Fibroblast of villous mesenchyme (primary cell): Measurements from ENCODE around the gene HOXC4. TPM values are rescaled to one million over a fixed set of nuclear protein-coding genes. Genes with fewer than 3 reads are reported as not detected.

Experiments
- DNase-seq: peaks from one replicate; pipeline ENCODE4 v3.0.0-alpha.2; 2010; ENCODE audit warnings: low read depth
- H3K4me3 ChIP-seq: 2 replicates; pipeline ENCODE4 v1.5.1; 2011; ENCODE audit warnings: low read depth, mild to moderate bottlenecking, low read length
- total RNA-seq: library from RNA; depleted of rRNA; stranded (reverse); fragments of >200 nt; gene quantifications from 2 replicates; pipeline ENCODE4 v1.2.3, GENCODE V29; 2012
- TF ChIP-seq, protein P1 (sequence below): IDR thresholded peaks from 2 replicates; pipeline ENCODE4 v1.5.1; 2012; ENCODE audit warnings: low read depth, mild to moderate bottlenecking, low read length; ENCODE audit not compliant: insufficient read depth

The HOXC4 gene
- total RNA-seq = under 0.01 and 1.6 TPM in 2 replicates

GRCh38 chr12:54053751-54054741 lies at the start of gene HOXC4:
Gene HOXC4 (plus strand): TSS chr12:54053835. CDS start chr12:54053923, 88 bp downstream.
- no peak for DNase-seq
- peak within 1 kb of the TSS; percentile 45 for H3K4me3 ChIP-seq
- TF ChIP-seq, protein P1, sequence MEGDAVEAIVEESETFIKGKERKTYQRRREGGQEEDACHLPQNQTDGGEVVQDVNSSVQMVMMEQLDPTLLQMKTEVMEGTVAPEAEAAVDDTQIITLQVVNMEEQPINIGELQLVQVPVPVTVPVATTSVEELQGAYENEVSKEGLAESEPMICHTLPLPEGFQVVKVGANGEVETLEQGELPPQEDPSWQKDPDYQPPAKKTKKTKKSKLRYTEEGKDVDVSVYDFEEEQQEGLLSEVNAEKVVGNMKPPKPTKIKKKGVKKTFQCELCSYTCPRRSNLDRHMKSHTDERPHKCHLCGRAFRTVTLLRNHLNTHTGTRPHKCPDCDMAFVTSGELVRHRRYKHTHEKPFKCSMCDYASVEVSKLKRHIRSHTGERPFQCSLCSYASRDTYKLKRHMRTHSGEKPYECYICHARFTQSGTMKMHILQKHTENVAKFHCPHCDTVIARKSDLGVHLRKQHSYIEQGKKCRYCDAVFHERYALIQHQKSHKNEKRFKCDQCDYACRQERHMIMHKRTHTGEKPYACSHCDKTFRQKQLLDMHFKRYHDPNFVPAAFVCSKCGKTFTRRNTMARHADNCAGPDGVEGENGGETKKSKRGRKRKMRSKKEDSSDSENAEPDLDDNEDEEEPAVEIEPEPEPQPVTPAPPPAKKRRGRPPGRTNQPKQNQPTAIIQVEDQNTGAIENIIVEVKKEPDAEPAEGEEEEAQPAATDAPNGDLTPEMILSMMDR = no peak

DNA sequence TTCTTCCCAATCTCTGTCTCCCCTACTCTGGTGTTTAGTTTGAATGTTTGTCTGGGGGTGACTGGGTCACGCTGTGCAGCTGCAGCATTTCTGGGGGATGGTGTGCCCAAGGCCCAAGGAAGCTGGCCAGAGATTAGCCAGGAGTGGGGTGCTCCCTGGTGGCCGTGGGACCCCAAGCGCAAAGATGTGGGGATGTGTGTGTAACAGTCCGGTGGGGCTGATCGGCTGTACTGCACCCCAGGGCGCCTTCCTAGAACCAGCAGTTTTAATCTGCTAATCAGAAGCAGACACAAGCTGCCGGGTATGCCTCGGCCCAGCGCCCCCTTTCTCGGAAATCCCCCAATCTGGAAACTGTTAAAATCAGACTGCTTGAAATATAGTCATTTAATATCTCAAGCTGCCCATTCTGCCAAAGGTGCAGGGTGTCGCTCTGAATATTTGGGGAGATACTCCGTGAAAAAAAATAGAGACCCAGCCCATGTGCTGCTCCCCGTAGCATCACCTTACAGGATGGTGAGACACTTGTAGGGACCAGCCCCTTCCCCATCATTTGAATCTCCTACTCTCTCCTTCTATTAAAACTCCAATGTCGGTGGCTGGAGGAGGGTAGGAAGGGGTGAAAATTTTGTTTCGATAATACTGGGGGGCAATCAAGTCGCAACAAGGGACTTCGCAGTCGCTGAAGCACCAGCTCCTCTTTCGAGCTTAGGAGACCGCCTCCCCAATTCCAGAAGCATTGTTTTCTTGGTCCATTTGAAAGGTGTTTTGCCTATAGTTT lies 49.4 kb upstream of the HOXC4 start:
- H3K4me3 ChIP-seq = peak overlapping the region; percentile 37
- TF ChIP-seq, protein P1 = peak; percentile 18
- DNase-seq = no peak

- TF ChIP-seq, protein P1 = no peak
- DNase-seq = peak; percentile 68
- peak overlapping the region; percentile 37 for H3K4me3 ChIP-seq
Measured at GRCh38 chr12:54004841-54005530, 48.6 kb upstream of the HOXC4 start.

DNA sequence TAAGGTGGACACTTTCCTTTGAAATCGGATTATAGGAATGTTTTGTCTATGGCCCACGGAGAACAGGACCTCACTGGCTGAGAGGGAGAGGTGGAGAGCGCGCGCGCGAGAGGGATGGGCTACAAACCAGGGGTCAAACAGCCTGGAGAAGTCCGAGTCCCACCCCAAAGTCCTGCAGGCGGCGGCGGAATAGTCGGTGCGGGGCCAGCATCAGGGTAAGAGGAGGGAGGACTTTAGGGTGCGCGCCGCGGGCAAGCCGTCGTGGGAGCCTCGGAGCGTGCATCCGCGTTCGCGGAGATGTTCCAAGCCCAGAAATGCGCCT lies 48.1 kb upstream of the HOXC4 start:
- no peak for DNase-seq
- peak overlapping the region; percentile 37 for H3K4me3 ChIP-seq
- TF ChIP-seq, protein P1 = no peak

- DNase-seq = peak; percentile 91
- H3K4me3 ChIP-seq = peak overlapping the region; percentile 48
- TF ChIP-seq, protein P1 = peak; percentile 88
Measured at GRCh38 chr12:54005853-54006558, 47.6 kb upstream of the HOXC4 start.
